COLO829 (cell line): ENCODE results near the gene PELI2.

Experiments used
- DNase-seq: peaks from one replicate; pipeline ENCODE4 v3.0.0; 2012; ENCODE audit warnings: low spot score

PELI2 gene

DNA sequence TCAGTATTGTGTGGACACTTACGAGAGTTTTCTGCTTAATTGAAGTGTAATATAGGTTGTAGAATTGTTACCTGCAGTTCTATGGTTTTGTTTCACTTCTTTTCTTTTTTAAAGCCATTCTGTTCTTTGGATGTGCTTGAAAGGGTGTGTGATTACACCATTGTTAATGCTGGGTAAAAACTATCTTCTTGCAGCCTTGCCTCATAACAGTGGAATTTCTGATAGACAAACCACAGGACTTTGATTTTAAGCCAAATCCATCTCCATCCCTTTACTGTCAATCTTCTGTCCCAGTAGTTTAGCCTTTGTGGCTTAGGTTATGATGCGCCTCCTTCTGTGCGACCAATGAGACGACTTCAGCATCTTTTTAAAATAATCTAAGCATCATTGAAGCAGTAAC lies 182.3 kb downstream of the PELI2 start:
- DNase-seq: no peak

DNA sequence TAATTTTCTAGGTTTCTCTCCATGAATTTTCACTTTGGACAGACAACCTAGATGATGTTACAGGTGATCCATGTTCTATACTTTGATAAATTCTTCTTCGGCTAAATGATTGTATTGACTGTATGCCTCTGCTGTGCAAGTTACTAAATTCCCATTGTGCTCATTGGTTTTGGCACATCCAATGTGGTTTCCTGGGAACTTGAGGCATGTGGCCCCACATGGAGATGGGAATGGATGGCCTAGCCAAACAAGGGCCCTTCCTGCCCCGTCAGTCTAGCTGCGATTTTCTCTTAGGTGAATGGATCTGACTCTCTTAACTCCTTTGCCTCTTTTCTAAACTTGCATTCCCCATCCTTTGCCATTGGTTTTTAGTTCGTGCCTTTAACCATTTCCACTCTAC lies 186.2 kb downstream of the PELI2 start:
- no peak for DNase-seq

- DNase-seq: no peak
Observed at GRCh38 chr14:56309198-56309597, 191.0 kb downstream of the PELI2 start.

GRCh38 chr14:56310643-56311042 lies 192.4 kb downstream of the PELI2 start:
- no peak for DNase-seq

DNA sequence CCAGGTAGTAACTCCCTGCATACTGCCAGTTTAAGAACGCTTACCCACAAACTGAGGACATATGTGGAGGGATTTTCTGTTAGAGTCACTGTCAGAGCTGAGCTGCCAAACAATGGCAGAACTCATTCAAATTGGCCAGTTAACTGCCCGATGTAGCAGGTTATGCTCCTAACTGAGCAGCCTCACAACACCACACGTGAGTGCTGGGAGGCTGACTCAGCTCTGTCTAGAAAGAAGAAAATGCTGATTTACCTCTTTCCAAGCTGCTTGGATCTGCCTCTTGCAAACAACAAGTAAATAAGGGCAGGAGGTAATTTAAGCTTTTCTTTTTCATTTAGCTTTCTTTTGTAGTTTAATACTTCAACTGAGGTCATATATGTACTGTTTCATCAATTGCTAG lies 195.6 kb downstream of the PELI2 start:
- no peak for DNase-seq

DNA sequence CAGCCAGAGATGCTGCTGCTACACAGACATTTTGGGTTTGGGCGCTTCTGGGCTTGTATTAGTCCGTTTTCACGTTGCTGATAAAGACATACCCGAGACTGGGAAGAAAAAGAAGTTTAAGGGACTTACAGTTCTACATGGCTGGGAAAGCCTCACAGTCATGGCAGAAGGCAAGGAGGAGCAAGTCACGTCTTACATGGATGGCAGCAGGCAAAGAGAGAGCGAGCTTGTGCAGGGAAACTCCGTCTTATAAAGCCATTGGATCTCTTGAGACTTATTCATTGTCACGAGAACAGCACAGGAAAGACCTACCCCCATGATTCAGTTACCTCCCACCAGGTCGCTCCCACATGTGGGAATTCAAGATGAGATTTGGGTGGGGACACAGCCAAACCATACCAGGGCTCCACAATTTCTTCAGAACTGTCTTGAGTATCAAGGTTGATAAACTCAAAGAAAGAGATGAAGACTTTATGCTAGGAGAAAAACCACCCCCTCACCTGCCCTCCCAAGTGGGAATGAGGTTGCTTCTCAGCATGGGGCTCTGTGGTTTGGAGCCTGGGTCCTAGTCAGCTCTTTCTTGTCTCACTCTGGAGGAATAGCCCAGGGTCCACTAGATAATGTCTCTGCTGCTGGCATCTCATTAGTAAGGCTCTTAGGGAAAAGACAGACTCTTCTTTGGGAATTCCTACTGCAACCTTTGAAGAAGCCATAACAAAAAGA lies 200.3 kb downstream of the PELI2 start:
- DNase-seq: no peak

DNA sequence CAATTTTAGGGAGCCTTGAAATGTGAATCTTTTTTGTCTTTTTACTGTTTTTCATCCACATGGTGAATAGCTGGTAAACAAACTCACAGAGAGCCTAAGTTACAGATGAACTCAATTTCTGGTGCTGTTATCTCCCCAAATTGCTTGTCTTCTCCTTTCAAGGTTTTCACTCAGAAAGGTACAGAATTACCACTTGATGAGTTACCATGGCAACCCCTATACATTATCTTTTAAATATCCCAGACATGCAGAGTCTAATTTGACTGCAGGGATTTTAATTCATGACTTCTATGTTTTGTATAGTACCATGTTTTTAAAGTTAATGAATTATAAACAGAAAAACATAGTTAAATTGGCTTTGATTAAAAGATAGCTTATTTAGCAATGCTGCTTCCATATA lies 203.7 kb downstream of the PELI2 start:
- no peak for DNase-seq

DNA sequence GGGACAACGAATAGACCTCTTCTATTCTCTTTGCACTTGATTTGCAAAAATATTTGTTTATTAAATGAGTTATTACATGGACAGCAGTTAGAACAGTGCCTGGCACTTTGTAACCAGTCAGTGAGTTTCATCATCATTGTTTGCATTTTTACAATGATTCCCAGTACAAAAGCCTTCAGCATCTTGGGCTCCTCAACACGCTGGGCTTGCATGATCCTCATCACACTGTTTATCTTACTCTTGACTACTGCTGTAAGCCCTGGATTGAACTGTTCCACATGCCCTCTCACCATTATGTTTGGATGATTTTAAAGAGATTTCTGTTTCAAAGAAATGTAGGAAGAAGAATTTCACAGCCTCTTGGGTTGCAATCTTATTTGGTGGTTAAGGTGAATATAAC lies 204.3 kb downstream of the PELI2 start:
- DNase-seq: no peak

- no peak for DNase-seq
Observed at GRCh38 chr14:56324454-56324853, 206.2 kb downstream of the PELI2 start.

GRCh38 chr14:56324856-56325699 lies 206.9 kb downstream of the PELI2 start:
- DNase-seq: no peak

DNA sequence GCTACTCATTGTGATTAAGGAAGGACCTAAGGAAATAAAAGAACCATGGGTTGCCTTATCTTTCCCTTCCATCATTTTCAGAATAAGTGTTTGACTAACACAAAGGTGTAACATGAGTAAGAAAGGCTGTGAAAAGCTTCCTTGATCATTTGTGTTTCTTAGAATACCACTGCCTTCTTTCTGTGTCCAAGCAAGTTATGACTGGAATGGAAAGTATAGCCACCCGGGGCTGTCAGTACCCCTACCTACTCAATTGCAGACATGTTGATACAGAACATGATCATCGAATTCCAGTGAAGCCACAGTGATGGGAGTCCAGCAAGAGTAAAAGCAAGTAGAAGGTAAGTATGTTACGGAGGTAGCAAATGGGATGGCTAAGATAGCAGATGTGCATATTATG lies 209.8 kb downstream of the PELI2 start:
- DNase-seq: no peak

DNA sequence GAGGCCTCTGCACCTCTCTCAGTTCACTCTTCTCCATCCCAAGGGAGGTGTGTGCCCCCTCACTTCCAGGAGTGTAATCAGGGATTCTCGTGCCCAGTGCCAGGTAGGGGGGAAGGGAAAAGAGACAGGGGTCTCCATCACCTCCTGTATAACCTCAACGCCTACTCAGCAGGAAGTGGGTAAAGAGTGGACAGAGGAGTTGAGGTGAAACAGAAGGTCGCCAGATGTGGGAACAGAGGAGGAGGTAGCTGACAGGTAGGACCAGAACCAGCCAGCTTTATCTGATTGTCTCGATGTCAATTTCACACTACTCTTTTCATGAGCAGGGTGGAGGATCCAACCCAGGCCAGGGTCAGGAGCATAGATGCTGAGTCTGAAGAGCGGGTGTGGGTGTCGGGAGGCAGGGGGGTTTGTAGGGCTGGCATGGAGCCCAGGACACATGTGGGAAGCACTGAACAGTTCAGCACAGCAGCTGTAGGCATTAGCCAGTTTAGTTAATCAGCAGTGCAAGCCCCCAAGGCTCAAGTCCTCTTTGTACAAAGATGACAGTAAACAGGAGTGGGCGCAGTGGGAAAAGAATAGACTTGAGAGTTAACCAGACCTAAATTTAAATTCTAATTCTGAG lies 213.5 kb downstream of the PELI2 start:
- DNase-seq: no peak

DNA sequence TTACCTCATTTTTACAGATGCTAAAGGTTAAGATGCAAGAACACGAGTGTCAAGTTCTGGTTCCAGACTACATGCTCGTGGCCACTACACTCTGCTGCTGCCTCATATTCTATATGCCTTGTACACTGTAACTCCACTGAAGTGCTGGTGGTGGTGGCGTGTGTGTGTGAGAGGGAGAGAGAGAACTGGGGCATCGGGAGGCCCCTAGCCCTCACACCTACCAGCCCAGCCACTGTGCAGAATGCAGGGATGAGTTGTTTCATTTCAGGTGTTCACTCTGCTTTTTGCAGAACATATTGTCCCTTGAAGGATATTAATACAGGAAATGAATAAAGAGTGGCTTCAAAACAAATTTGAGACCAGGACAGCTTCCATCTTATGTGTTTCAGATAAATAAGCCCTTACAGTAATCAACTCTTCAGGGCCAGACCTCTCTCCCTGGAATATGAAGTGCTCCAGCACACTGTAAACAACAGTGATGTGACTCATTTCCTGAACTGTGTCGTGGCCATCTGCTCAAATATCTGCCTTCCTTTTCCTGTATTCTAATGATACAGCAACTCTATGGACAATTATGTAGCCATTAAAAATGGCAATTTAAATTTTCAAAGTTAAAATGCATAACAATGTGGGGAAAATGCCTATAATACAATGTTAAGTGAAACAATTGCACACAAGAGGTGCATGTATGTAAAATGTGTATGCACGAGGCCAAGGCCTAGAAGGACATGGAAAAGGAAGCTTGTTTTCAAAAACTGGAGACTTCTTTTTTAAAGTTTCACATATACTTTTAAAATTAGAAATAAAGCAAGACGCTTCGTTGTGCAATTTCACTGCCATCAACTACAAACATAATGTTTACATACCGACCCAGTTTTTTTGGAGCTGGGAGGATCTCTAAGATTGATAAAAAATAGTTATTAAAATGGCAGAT lies 215.4 kb downstream of the PELI2 start:
- DNase-seq: peak; percentile 46

DNA sequence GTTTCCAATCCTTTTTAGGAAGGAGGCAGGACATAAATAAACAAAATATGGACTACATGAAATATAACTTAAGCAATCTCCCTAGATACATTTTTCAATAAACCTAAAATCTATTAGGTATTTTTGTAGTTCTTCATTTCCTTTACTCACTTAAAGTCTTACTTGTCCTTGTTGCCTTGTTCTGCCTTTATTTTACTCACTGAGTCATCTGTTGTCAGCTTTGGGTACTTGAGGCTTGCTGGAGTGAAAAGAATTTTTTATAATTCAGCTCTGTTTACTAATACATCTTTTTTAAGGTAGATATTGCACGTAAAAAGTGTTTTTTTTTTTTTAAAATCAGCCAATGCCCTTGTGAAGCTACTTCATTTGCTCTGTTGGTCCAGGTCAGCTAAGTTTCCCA lies 216.2 kb downstream of the PELI2 start:
- no peak for DNase-seq

DNA sequence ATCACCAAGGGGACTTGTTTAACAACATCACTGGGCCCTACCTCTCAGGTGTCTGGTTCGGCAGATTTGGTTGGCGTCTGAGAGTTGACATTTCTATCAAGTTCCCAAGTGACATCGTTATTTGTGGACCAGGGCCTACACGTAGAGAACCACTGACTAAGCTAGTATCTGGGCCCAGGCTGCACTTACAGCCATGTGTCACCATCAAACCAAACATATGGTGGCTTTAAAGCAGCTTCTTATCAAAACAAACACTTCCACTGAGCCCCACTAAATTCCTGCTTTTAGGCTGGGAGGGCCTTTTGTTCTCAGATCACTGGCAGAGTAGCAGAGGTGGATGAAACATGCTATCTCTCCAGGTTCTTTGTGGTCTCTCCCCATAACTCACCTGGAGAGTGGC lies 220.5 kb downstream of the PELI2 start:
- no peak for DNase-seq

- peak; percentile 84 for DNase-seq
Observed at GRCh38 chr14:56339855-56340701, 221.9 kb downstream of the PELI2 start.

DNA sequence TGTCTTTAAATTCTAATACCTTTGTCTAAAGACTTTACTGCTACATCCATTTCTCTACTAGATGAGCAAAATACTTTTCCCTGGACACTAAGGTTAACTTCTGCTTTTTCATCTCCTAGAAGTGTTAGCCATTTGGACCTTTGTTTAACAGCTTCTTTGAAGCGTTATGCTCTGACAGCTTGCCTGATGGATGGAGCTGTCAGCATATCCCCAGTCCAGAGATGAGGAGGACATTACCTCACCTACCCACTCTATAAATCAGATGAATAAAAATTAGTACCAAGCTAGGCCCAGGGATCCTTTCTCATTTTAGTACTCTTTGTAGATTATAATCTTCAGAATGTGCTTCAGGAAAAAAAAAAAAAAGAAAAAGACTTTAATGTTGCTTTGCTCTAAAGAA lies 222.7 kb downstream of the PELI2 start:
- no peak for DNase-seq

GRCh38 chr14:56341766-56342493 lies 223.7 kb downstream of the PELI2 start:
- peak; percentile 5 for DNase-seq

DNA sequence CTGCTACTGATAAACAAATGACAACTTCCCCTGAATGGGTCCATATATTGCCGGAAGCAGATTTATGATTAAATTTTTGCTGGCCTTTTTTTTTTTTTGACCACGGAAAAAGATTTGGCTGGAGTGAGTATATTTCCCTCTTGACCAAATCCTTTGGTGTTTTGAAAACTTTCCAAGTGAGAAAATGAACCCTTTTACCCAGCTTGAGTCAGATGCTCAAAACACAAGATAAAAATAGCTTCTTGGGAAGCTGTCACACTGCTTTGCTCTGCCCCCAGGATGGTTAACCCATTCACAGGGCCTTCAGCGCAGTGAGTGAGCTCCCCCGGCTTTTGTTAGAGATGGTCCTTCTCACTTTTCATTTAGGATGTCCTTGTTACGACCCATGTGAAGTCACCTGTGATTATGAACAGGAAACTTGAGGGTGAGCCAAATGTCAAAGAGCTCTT lies 224.3 kb downstream of the PELI2 start:
- peak; percentile 20 for DNase-seq

- DNase-seq: no peak
Observed at GRCh38 chr14:56349960-56350359, 231.7 kb downstream of the PELI2 start.
